IMR-90 (cell line): ENCODE results near the gene KL. TPM values are rescaled to one million over a fixed set of nuclear protein-coding genes. Genes with fewer than 3 reads are reported as not detected.

Experiments
- ATAC-seq: fragments of 200-7000 bp; cut with Tn5 transposase; 2 replicates; pipeline ENCODE4 v1.9.1; 2020; ENCODE audit warnings: low read depth, mild to moderate bottlenecking, moderate library complexity
- BruUV-seq: library from RNA; stranded (reverse); fragments of 400-500 nt; replicated peaks from 2 replicates; lab custom pipeline; 2021; lab: Mats Ljungman, UMichigan
- CTCF ChIA-PET: fragments of 300-600 bp; formaldehyde crosslinking; extraction: SDS; loops from one replicate; lab custom pipeline; 2021; ENCODE audit warnings: antibody characterized with exemption; lab: Yijun Ruan, JAX
- POLR2A ChIA-PET: fragments of 300-600 bp; sonication (Branson Sonifier 250); formaldehyde crosslinking; loops from one replicate; lab custom pipeline; 2022; ENCODE audit warnings: antibody characterized with exemption; ENCODE audit not compliant: unreplicated experiment; lab: Charles Lee
- DNase-seq: peaks from one replicate; pipeline ENCODE4 v3.0.0; 2013
- H2AFZ ChIP-seq: replicated peaks from 2 replicates; pipeline ENCODE3; 2013; ENCODE audit warnings: low read length, mild to moderate bottlenecking; ENCODE audit not compliant: poor library complexity
- H2AK5ac ChIP-seq: 2 replicates; pipeline ENCODE4 v1.6.1; 2013; ENCODE audit warnings: low read depth, low read length, inconsistent platforms
- H2AK9ac ChIP-seq: replicated peaks from 2 replicates; pipeline ENCODE3; 2013; ENCODE audit warnings: mild to moderate bottlenecking, low read depth, low read length, moderate library complexity; ENCODE audit not compliant: poor library complexity
- H2BK120ac ChIP-seq: 2 replicates; pipeline ENCODE4 v1.6.1; 2013; ENCODE audit warnings: low read depth, low read length, inconsistent platforms
- H2BK15ac ChIP-seq: 3 replicates; pipeline ENCODE4 v1.6.1; 2013; ENCODE audit warnings: low read depth, low read length, inconsistent platforms
- H2BK20ac ChIP-seq: 2 replicates; pipeline ENCODE4 v1.6.1; 2013; ENCODE audit warnings: low read depth, mild to moderate bottlenecking, inconsistent platforms, low read length, moderate library complexity
- H2BK5ac ChIP-seq: 2 replicates; pipeline ENCODE4 v1.6.1; 2013; ENCODE audit warnings: mild to moderate bottlenecking, low read depth, low read length, inconsistent platforms; ENCODE audit not compliant: poor library complexity, severe bottlenecking
- H3K14ac ChIP-seq: replicated peaks from 2 replicates; pipeline ENCODE4 v1.6.1; 2013; ENCODE audit warnings: low read depth, low read length, inconsistent platforms
- H3K18ac ChIP-seq: 2 replicates; pipeline ENCODE4 v1.6.1; 2013; ENCODE audit warnings: low read depth, low read length, control low read depth
- H3K23ac ChIP-seq: 2 replicates; pipeline ENCODE4 v1.6.1; 2013; ENCODE audit warnings: low read depth, low read length, inconsistent platforms
- H3K27ac ChIP-seq: 2 replicates; pipeline ENCODE4 v1.5.1; 2013; ENCODE audit warnings: mild to moderate bottlenecking, control low read depth, low read length; ENCODE audit not compliant: insufficient read depth
- H3K27me3 ChIP-seq: 2 replicates; pipeline ENCODE4 v1.6.1; 2013; ENCODE audit warnings: low read length; ENCODE audit not compliant: control insufficient read depth, insufficient read depth
- H3K36me3 ChIP-seq: 2 replicates; pipeline ENCODE4 v1.6.1; 2013; ENCODE audit warnings: low read length, mixed read lengths; ENCODE audit not compliant: control insufficient read depth, insufficient read depth
- H3K4ac ChIP-seq: 2 replicates; pipeline ENCODE4 v1.6.1; 2013; ENCODE audit warnings: low read depth, low read length, inconsistent platforms
- H3K4me1 ChIP-seq: 2 replicates; pipeline ENCODE4 v1.6.1; 2013; ENCODE audit warnings: low read length, mixed read lengths; ENCODE audit not compliant: control insufficient read depth, insufficient read depth
- H3K4me2 ChIP-seq: 2 replicates; pipeline ENCODE4 v1.6.1; 2013; ENCODE audit warnings: low read depth, mild to moderate bottlenecking, control low read depth, low read length, moderate library complexity
- H3K4me3 ChIP-seq: 2 replicates; pipeline ENCODE4 v1.5.1; 2013; ENCODE audit warnings: low read depth, mild to moderate bottlenecking, control low read depth, low read length, moderate library complexity; ENCODE audit not compliant: insufficient read depth
- H3K56ac ChIP-seq: 2 replicates; pipeline ENCODE4 v1.6.1; 2013; ENCODE audit warnings: low read length, inconsistent platforms; ENCODE audit not compliant: insufficient read depth; ENCODE audit errors: extremely low read depth
- H3K79me1 ChIP-seq, 2 experiments: 2 replicates each; pipeline ENCODE4 v1.6.1; 2013; ENCODE audit warnings: low read length in 2 of 2, inconsistent platforms in 1 of 2, low read depth in 1 of 2
- H3K9ac ChIP-seq: 2 replicates; pipeline ENCODE4 v1.6.1; 2013; ENCODE audit warnings: low read depth, low read length, control low read depth
- H3K9me1 ChIP-seq: 2 replicates; pipeline ENCODE4 v1.6.1; 2013; ENCODE audit warnings: low read length, inconsistent platforms; ENCODE audit not compliant: insufficient read depth
- H3K9me3 ChIP-seq: 2 replicates; pipeline ENCODE4 v1.6.1; 2013; ENCODE audit warnings: low read length; ENCODE audit not compliant: control insufficient read depth, insufficient read depth
- H4K20me1 ChIP-seq: 2 replicates; pipeline ENCODE4 v1.6.1; 2013; ENCODE audit warnings: low read length, inconsistent platforms; ENCODE audit not compliant: insufficient read depth
- H4K5ac ChIP-seq: 2 replicates; pipeline ENCODE4 v1.6.1; 2013; ENCODE audit warnings: mild to moderate bottlenecking, low read depth, low read length, control low read depth
- H4K8ac ChIP-seq, 2 experiments: 2 replicates each; pipeline ENCODE4 v1.6.1; 2013; ENCODE audit warnings: low read depth in 2 of 2, low read length in 2 of 2, control low read depth in 1 of 2, inconsistent platforms in 1 of 2
- H4K91ac ChIP-seq: 2 replicates; pipeline ENCODE4 v1.6.1; 2013; ENCODE audit warnings: low read depth, low read length, inconsistent platforms; ENCODE audit not compliant: insufficient read depth
- CEBPB ChIP-seq: IDR thresholded peaks from 2 replicates; pipeline ENCODE4 v1.6.1; 2012; ENCODE audit warnings: low read depth, low read length, improper control_type of control experiment
- MAZ ChIP-seq: IDR thresholded peaks from 2 replicates; pipeline ENCODE4 v1.6.1; 2012; ENCODE audit warnings: low read depth, mild to moderate bottlenecking, low read length, improper control_type of control experiment, moderate library complexity, borderline replicate concordance
- NFE2L2 ChIP-seq: fragments of 150-350 bp; IDR thresholded peaks from 2 replicates; pipeline ENCODE4 v1.6.1; 2016; ENCODE audit warnings: low read depth, mild to moderate bottlenecking, low read length
- RCOR1 ChIP-seq: IDR thresholded peaks from 2 replicates; pipeline ENCODE4 v1.6.1; 2012; ENCODE audit warnings: mild to moderate bottlenecking, low read length, improper control_type of control experiment; ENCODE audit not compliant: insufficient replicate concordance
- WGBS, 2 experiments: methylation state at CpG; one replicate each; pipeline versions ENCODE4 v1.1.5 to v1.1.7; 2013; ENCODE audit warnings: missing lambda C conversion rate in 2 of 2; ENCODE audit not compliant: insufficient read length in 1 of 2; ENCODE audit errors: extremely low coverage in 2 of 2; 5-methylcytosine and 5-hydroxymethylcytosine counted together
- dilution Hi-C: fragments of 300-500 bp; cut with HindIII; formaldehyde crosslinking; loops from one replicate; pipeline ENCODE4 v1.14.3; 2018; ENCODE audit warnings: low sequenced_read_pairs; ENCODE audit not compliant: unreplicated experiment
- in situ Hi-C: fragments of 300-500 bp; cut with MboI; formaldehyde crosslinking; loops from 3 replicates; pipeline ENCODE4 v1.14.3; 2019; ENCODE audit warnings: low sequenced_read_pairs, inconsistent platforms, mixed read lengths
- intact Hi-C: fragments of 100-400 bp; cut with micrococcal nuclease; formaldehyde crosslinking; loops from 2 replicates; pipeline ENCODE4 v1.10.0; 2022
- polyA plus RNA-seq, 3 experiments: library from polyadenylated mRNA; depleted of rRNA; stranded (reverse); fragments of >200 nt; gene quantifications; 2 replicates each; pipeline ENCODE4 v1.2.3, GENCODE V29; 2012; ENCODE audit warnings: low replicate concordance in 1 of 3
- total RNA-seq: library from RNA; depleted of rRNA; stranded (reverse); fragments of >200 nt; gene quantifications from 2 replicates; pipeline ENCODE4 v1.2.3, GENCODE V29; 2012

Gene KL
- total and polyA plus RNA-seq, 2 of the 4 experiments (the other 2 are of a cell fraction) = not detected

- ATAC-seq (no peak), DNase-seq (no peak)
- H2AFZ ChIP-seq = no peak overlapping the region
- no peaks in the 10 kb centered on the region for H3K36me3 ChIP-seq
- no peak overlapping the region for H2BK20ac ChIP-seq
- no peaks in the 10 kb centered on the region for H4K20me1 ChIP-seq
- CTCF ChIA-PET = no interaction called here
- H4K91ac ChIP-seq = no peak overlapping the region
- H3K4me1 ChIP-seq = no peaks in the 10 kb centered on the region
- H3K18ac ChIP-seq = no peak overlapping the region
- no peak overlapping the region for H3K14ac ChIP-seq
- no peaks in the 10 kb centered on the region for H3K9me1 ChIP-seq
- no peak overlapping the region for H3K9ac ChIP-seq
- H2AK5ac ChIP-seq = no peak overlapping the region
- H3K4me2 ChIP-seq = no peak overlapping the region
- dilution Hi-C loops (no loop called here), in situ Hi-C loops (no loop called here), intact Hi-C loops (no loop called here)
- no peak overlapping the region for H3K56ac ChIP-seq
- no peak overlapping the region for H3K4ac ChIP-seq
- POLR2A ChIA-PET = no interaction called here
- no peaks in the 10 kb centered on the region for H3K27me3 ChIP-seq
- H2BK120ac ChIP-seq = no peak overlapping the region
- no peak overlapping the region for H2BK5ac ChIP-seq
- H3K79me1 ChIP-seq = no peaks in the 10 kb centered on the region
- no peaks in the 10 kb centered on the region; the same call in 1 of the 2 replicates for H3K9me3 ChIP-seq
- no peak overlapping the region for H2BK15ac ChIP-seq
- no CpG with 5 or more reads among the region's 2 CpGs for WGBS, 2 experiments
- no peak overlapping the region for H3K27ac ChIP-seq
- BruUV-seq = no TSS peak
- no peak overlapping the region for H2AK9ac ChIP-seq
- no peak overlapping the region for H3K23ac ChIP-seq
- H4K5ac ChIP-seq = no peak overlapping the region
- H4K8ac ChIP-seq = no peak overlapping the region
- H3K4me3 ChIP-seq = no peak overlapping the region
- TF ChIP-seq CEBPB (no peak), MAZ (no peak), NFE2L2 (no peak), RCOR1 (no peak)
Measured at GRCh38 chr13:33096886-33097605, 80.8 kb downstream of the KL start.
